ENCODE measurements around the gene TIE1. TPM values are rescaled to one million over a fixed set of nuclear protein-coding genes. Genes with fewer than 3 reads are reported as not detected.

TIE1 gene
- total and polyA plus RNA-seq, 9 of the 15 experiments (the other 6 are each of a cell fraction or from before 2014, with no cell fraction given) = 0.07 to 0.49 (median 0.14) TPM; not detected in 4

GRCh38 chr1:43360616-43361015 is 59.8 kb downstream of the TIE1 start (continued):
- TF ChIP-seq E4F1 (CRISPR knock-in tag; IDR thresholded peaks at IDR 0.05; ENCODE audit: borderline replicate concordance) (no peak), SMAD1 (IDR thresholded peaks at IDR 0.05; ENCODE audit: low read depth, low read length, partially characterized antibody) (no peak), CBX8 (IDR thresholded peaks at IDR 0.05; ENCODE audit: borderline replicate concordance, extremely low read depth, low read depth, low read length, poor library complexity, severe bottlenecking) (no peak), EGR1 (conservative IDR thresholded peaks at IDR 0.05) (0 out of 2 replicates have a peak, but pooled peaks have one; percentile 12), RBFOX2 (IDR thresholded peaks at IDR 0.05; ENCODE audit: low read depth, low read length) (peak; percentile 67), MTA3 (IDR thresholded peaks at IDR 0.05; ENCODE audit: borderline replicate concordance) (no peak), TSHZ1 (CRISPR knock-in tag; IDR thresholded peaks at IDR 0.05) (no peak), HCFC1 (IDR thresholded peaks at IDR 0.05; ENCODE audit: low read depth, low read length) (no peak), SIX5 (IDR thresholded peaks at IDR 0.05; ENCODE audit: borderline replicate concordance in 1 of 2, insufficient read depth in 1 of 2, low read depth in 1 of 2, low read length in 2 of 2) (no peak), MEIS2 (IDR thresholded peaks at IDR 0.05; ENCODE audit: partially characterized antibody) (no peak), SUPT5H (IDR thresholded peaks at IDR 0.05) (no peak), IFI16 (CRISPR knock-in tag; IDR thresholded peaks at IDR 0.05) (no peak), RBM17 (IDR thresholded peaks at IDR 0.05; ENCODE audit: borderline replicate concordance, low read depth, low read length) (no peak), ZBTB26 (CRISPR knock-in tag; IDR thresholded peaks at IDR 0.05) (no peak), PHF20 (IDR thresholded peaks at IDR 0.05; ENCODE audit: partially characterized antibody) (no peak), TEAD1 (CRISPR knock-in tag; IDR thresholded peaks at IDR 0.05) (no peak), RBBP5 (IDR thresholded peaks at IDR 0.05; ENCODE audit: borderline replicate concordance, insufficient read depth, low read length, poor library complexity, severe bottlenecking) (no peak), HMG20B (CRISPR knock-in tag; IDR thresholded peaks at IDR 0.05) (no peak)
- TF ChIP-seq, protein P1, sequence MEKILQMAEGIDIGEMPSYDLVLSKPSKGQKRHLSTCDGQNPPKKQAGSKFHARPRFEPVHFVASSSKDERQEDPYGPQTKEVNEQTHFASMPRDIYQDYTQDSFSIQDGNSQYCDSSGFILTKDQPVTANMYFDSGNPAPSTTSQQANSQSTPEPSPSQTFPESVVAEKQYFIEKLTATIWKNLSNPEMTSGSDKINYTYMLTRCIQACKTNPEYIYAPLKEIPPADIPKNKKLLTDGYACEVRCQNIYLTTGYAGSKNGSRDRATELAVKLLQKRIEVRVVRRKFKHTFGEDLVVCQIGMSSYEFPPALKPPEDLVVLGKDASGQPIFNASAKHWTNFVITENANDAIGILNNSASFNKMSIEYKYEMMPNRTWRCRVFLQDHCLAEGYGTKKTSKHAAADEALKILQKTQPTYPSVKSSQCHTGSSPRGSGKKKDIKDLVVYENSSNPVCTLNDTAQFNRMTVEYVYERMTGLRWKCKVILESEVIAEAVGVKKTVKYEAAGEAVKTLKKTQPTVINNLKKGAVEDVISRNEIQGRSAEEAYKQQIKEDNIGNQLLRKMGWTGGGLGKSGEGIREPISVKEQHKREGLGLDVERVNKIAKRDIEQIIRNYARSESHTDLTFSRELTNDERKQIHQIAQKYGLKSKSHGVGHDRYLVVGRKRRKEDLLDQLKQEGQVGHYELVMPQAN (IDR thresholded peaks at IDR 0.05; ENCODE audit: borderline replicate concordance) = no peak
